H9 (cell line): ENCODE data around the gene KTI12. TPM values are rescaled to one million over a fixed set of nuclear protein-coding genes. Genes with fewer than 3 reads are reported as not detected.

Experiments used
- DNase-seq: peaks from one replicate; pipeline ENCODE4 v3.0.0-alpha.2; 2017
- H2AFZ ChIP-seq: one replicate; pipeline ENCODE4 v1.6.1; 2013; ENCODE audit warnings: mild to moderate bottlenecking, low read length, control low read depth, moderate library complexity
- H2AK5ac ChIP-seq: 2 replicates; pipeline ENCODE4 v1.6.1; 2013; ENCODE audit warnings: low read length, control low read depth, mixed read lengths; ENCODE audit not compliant: insufficient read length
- H2BK120ac ChIP-seq: one replicate; pipeline ENCODE4 v1.6.1; 2013; ENCODE audit warnings: low read depth, mild to moderate bottlenecking, low read length, control low read depth, inconsistent platforms; ENCODE audit not compliant: poor library complexity, severe bottlenecking
- H2BK12ac ChIP-seq: 2 replicates; pipeline ENCODE4 v1.6.1; 2013; ENCODE audit warnings: low read length, control low read depth, mixed read lengths, low read depth; ENCODE audit not compliant: insufficient read length
- H2BK15ac ChIP-seq: 2 replicates; pipeline ENCODE4 v1.6.1; 2013; ENCODE audit warnings: low read depth, low read length, control low read depth
- H2BK20ac ChIP-seq: one replicate; pipeline ENCODE4 v1.6.1; 2013; ENCODE audit warnings: low read depth, mild to moderate bottlenecking, low read length, control low read depth, inconsistent platforms; ENCODE audit not compliant: poor library complexity, severe bottlenecking
- H2BK5ac ChIP-seq: 2 replicates; pipeline ENCODE4 v1.6.1; 2013; ENCODE audit warnings: low read length, control low read depth, mixed read lengths; ENCODE audit not compliant: insufficient read length
- H3K14ac ChIP-seq: 2 replicates; pipeline ENCODE4 v1.6.1; 2013; ENCODE audit warnings: low read length, control low read depth; ENCODE audit not compliant: insufficient read depth
- H3K18ac ChIP-seq: 2 replicates; pipeline ENCODE4 v1.6.1; 2013; ENCODE audit warnings: low read depth, mild to moderate bottlenecking, mixed read lengths, low read length, control low read depth; ENCODE audit not compliant: insufficient read length
- H3K23ac ChIP-seq: 2 replicates; pipeline ENCODE4 v1.6.1; 2013; ENCODE audit warnings: low read length, control low read depth, mixed read lengths, low read depth; ENCODE audit not compliant: insufficient read length
- H3K23me2 ChIP-seq: 2 replicates; pipeline ENCODE4 v1.6.1; 2013; ENCODE audit warnings: low read depth, mild to moderate bottlenecking, mixed read lengths, low read length, control low read depth; ENCODE audit not compliant: insufficient read length, poor library complexity, severe bottlenecking
- H3K27ac ChIP-seq: 2 replicates; pipeline ENCODE4 v1.5.1; 2013; ENCODE audit warnings: low read length, control low read depth, mixed read lengths, low read depth; ENCODE audit not compliant: insufficient read length
- H3K27me3 ChIP-seq: 2 replicates; pipeline ENCODE4 v1.6.1; 2013; ENCODE audit warnings: low read length, control low read depth, inconsistent platforms; ENCODE audit not compliant: insufficient read depth
- H3K4ac ChIP-seq: 2 replicates; pipeline ENCODE4 v1.6.1; 2013; ENCODE audit warnings: low read depth, mild to moderate bottlenecking, control low read depth, inconsistent platforms, low read length, moderate library complexity
- H3K4me1 ChIP-seq: 2 replicates; pipeline ENCODE4 v1.6.1; 2013; ENCODE audit warnings: low read length, control low read depth, inconsistent platforms; ENCODE audit not compliant: insufficient read depth
- H3K4me2 ChIP-seq: 2 replicates; pipeline ENCODE4 v1.6.1; 2013; ENCODE audit warnings: low read length, control low read depth, mixed read lengths; ENCODE audit not compliant: insufficient read length, insufficient read depth
- H3K56ac ChIP-seq: 2 replicates; pipeline ENCODE4 v1.6.1; 2013; ENCODE audit warnings: low read depth, mild to moderate bottlenecking, mixed read lengths, low read length, control low read depth; ENCODE audit not compliant: insufficient read length
- H3K79me1 ChIP-seq: 2 replicates; pipeline ENCODE4 v1.6.1; 2013; ENCODE audit warnings: low read depth, mild to moderate bottlenecking, moderate library complexity, low read length, control low read depth, inconsistent platforms; ENCODE audit not compliant: insufficient read depth, poor library complexity, severe bottlenecking
- H3K79me2 ChIP-seq: 2 replicates; pipeline ENCODE4 v1.6.1; 2013; ENCODE audit warnings: low read length, control low read depth, inconsistent platforms; ENCODE audit not compliant: insufficient read depth
- H3K9ac ChIP-seq: 2 replicates; pipeline ENCODE4 v1.6.1; 2013; ENCODE audit warnings: low read length, control low read depth, mixed read lengths; ENCODE audit not compliant: insufficient read length; ENCODE audit errors: extremely low read depth
- H3K9me3 ChIP-seq: one replicate; pipeline ENCODE4 v1.6.1; 2013; ENCODE audit warnings: low read depth, low read length, inconsistent platforms; ENCODE audit not compliant: control insufficient read depth
- H3T11ph ChIP-seq: one replicate; pipeline ENCODE4 v1.6.1; 2013; ENCODE audit warnings: mild to moderate bottlenecking, low read length, control low read depth, inconsistent platforms
- H4K20me1 ChIP-seq: one replicate; pipeline ENCODE4 v1.6.1; 2013; ENCODE audit not compliant: control insufficient read depth, insufficient read length, insufficient read depth
- H4K5ac ChIP-seq: 2 replicates; pipeline ENCODE4 v1.6.1; 2013; ENCODE audit warnings: low read depth, mild to moderate bottlenecking, mixed read lengths, low read length, control low read depth; ENCODE audit not compliant: insufficient read length
- H4K8ac ChIP-seq: replicated peaks from 2 replicates; pipeline ENCODE4 v1.6.1; 2013; ENCODE audit warnings: low read length, control low read depth, mixed read lengths, low read depth; ENCODE audit not compliant: insufficient read length
- H4K91ac ChIP-seq: 2 replicates; pipeline ENCODE4 v1.6.1; 2013; ENCODE audit warnings: low read depth, mild to moderate bottlenecking, moderate library complexity, mixed read lengths, low read length, control low read depth; ENCODE audit not compliant: insufficient read length
- H3K27ac Mint-ChIP-seq, 3 experiments: 2 replicates in 2 of 3; 3 replicates in 1 of 3; pipeline ENCODE4 v1.8.0; 2020 to 2021; ENCODE audit warnings: mixed read lengths in 3 of 3, mild to moderate bottlenecking in 1 of 3, moderate library complexity in 1 of 3
- H3K27me3 Mint-ChIP-seq: 2 replicates; pipeline ENCODE4 v1.8.0; 2021; ENCODE audit warnings: low read depth, mild to moderate bottlenecking, moderate library complexity, mixed read lengths
- H3K36me3 Mint-ChIP-seq, 3 experiments: 2 replicates in 2 of 3; 3 replicates in 1 of 3; pipeline ENCODE4 v1.8.0; 2020 to 2021; ENCODE audit warnings: low read depth in 3 of 3, mixed read lengths in 3 of 3; ENCODE audit not compliant: insufficient read depth in 1 of 3
- H3K4me1 Mint-ChIP-seq, 2 experiments: 2 replicates each; pipeline ENCODE4 v1.8.0; 2020; ENCODE audit warnings: mixed read lengths in 2 of 2
- H3K4me3 Mint-ChIP-seq, 2 experiments: 2 replicates in 1 of 2; 3 replicates in 1 of 2; pipeline ENCODE4 v1.8.0; 2020 to 2021; ENCODE audit warnings: mild to moderate bottlenecking in 2 of 2, mixed read lengths in 2 of 2, moderate library complexity in 1 of 2
- H3K9me3 Mint-ChIP-seq, 2 experiments: 2 replicates in 1 of 2; 3 replicates in 1 of 2; pipeline ENCODE4 v1.8.0; 2020; ENCODE audit warnings: mild to moderate bottlenecking in 2 of 2, mixed read lengths in 2 of 2, moderate library complexity in 1 of 2
- CTCF ChIP-seq: fragments of 200-600 bp; sonication (generic); conservative IDR thresholded peaks from 3 replicates; pipeline ENCODE4 v1.8.0; 2021; ENCODE audit warnings: antibody characterized with exemption, mild to moderate bottlenecking
- WGBS: extraction: QIAGEN DNeasy Blood & Tissue Kit; methylation state at CpG from one replicate; pipeline ENCODE4 v1.1.7; 2013; ENCODE audit warnings: missing lambda C conversion rate, low lambda C conversion rate, mixed read lengths; ENCODE audit not compliant: insufficient read length; ENCODE audit errors: extremely low coverage; 5-methylcytosine and 5-hydroxymethylcytosine counted together
- total RNA-seq: library from RNA; stranded (reverse); gene quantifications from 2 replicates; pipeline ENCODE4 v1.2.1, GENCODE V29; 2021

Gene KTI12
- total RNA-seq, 1 experiment from 2014 or later: 16.7 TPM

- no CpG with 5 or more reads among the region's 5 CpGs for WGBS
- H3K4me1 Mint-ChIP-seq: peaks cover 7 to 11% of the 10 kb centered on the region in 2 experiments
Observed at GRCh38 chr1:52037402-52037814, 3.8 kb upstream of the KTI12 start.

More at GRCh38 chr1:52037402-52037814, 3.8 kb upstream of the KTI12 start:
- H3K27ac Mint-ChIP-seq: no peak overlapping the region
- no peak overlapping the region for H4K5ac ChIP-seq
- H4K20me1 ChIP-seq: no peaks in the 10 kb centered on the region
- no peak overlapping the region for H3K4me2 ChIP-seq
- no peak overlapping the region for H2AK5ac ChIP-seq
- no peak overlapping the region for H3K9ac ChIP-seq
- no peaks in the 10 kb centered on the region for H3K27me3 Mint-ChIP-seq
- no peak overlapping the region for H2BK120ac ChIP-seq
- no peak overlapping the region for H2AFZ ChIP-seq
- H3K79me1 ChIP-seq: no peaks in the 10 kb centered on the region
- H2BK15ac ChIP-seq: no peak overlapping the region
- H3K14ac ChIP-seq: no peak overlapping the region
- H3K18ac ChIP-seq: no peak overlapping the region
- no peak for DNase-seq
- peaks cover 7% of the 10 kb centered on the region for H3K23me2 ChIP-seq
- no peak overlapping the region for H3K27ac ChIP-seq
- H3K27me3 ChIP-seq: no peaks in the 10 kb centered on the region
- no peak overlapping the region for H3K23ac ChIP-seq
- peaks cover 10 to 57% (median 34%) of the 10 kb centered on the region in 3 experiments; a peak in 6 of 7 replicates for H3K36me3 Mint-ChIP-seq
- no peaks in the 10 kb centered on the region for H3K9me3 Mint-ChIP-seq
- H4K8ac ChIP-seq: no peak overlapping the region
- no peaks in the 10 kb centered on the region for H3K9me3 ChIP-seq
- H3K56ac ChIP-seq: no peak overlapping the region
- H2BK5ac ChIP-seq: no peak overlapping the region
- no peak overlapping the region for H3K4me3 Mint-ChIP-seq
- no peak overlapping the region for H2BK12ac ChIP-seq
- H4K91ac ChIP-seq: no peak overlapping the region
- TF ChIP-seq CTCF: no peak
- H3T11ph ChIP-seq: no peak overlapping the region
- no peak overlapping the region for H2BK20ac ChIP-seq
- 0 out of 2 replicates have a peak, but pooled peaks cover 1% of the 10 kb centered on the region for H3K79me2 ChIP-seq
- no peak overlapping the region for H3K4ac ChIP-seq
- no peaks in the 10 kb centered on the region; the same call in 1 of the 2 replicates for H3K4me1 ChIP-seq
